Measurements from ENCODE around the gene CCDC110.
"Not testable (repeated sequence)": the region's sequence is repeated elsewhere in the genome, so short reads cannot be mapped to it uniquely, and the experiment has no call there.

The CCDC110 gene

GRCh38 chr4:185471235-185472102 is at the start of gene CCDC110:
Gene CCDC110, minus strand, starts transcription at chr4:185471733. Its CDS starts 50 bp downstream, at chr4:185471683.
- peak; percentile 95 for DNase-seq

GRCh38 chr4:185520119-185520518 is 48.6 kb upstream of the CCDC110 start:
- DNase-seq: no peak

GRCh38 chr4:185518494-185518893 is 47.0 kb upstream of the CCDC110 start:
- no peak for DNase-seq

DNA sequence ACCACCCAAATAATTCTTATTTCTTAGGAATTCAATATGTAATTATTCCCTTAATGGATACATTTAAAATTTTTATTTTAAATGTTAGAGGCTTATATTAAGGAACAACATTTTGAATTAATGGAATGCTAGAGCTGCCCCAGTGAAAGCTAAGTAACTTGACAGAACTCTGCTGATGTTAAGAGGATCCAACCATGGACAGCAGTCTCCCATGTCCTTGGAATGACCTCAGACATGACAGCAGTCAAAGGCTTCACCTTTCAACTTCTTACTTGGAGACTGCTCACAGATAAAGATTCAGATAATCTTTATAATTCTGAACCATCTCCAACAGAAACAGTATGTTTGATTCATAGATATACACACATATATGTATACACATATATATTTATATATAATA is 46.5 kb upstream of the CCDC110 start:
- no peak for DNase-seq

DNA sequence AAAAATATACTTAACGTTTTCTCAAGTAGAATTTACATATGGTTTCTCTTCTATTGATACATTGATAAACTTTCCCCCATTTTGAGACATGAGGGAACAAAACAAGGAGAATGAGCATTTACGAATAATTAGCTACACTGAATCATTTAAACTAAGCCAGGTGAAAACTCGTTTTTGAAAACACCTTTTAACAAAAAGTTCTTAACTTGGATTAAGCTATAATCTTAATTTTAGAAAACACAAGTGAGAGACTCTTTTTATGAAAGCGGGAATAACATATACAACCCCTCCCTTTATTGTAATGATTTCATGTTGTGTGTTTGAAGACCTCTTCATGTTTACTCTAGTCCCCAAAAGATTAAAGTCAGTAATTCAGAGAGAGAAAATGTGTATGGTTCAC is 43.7 kb upstream of the CCDC110 start:
- no peak for DNase-seq

GRCh38 chr4:185514182-185514697 is 42.7 kb upstream of the CCDC110 start:
- no peak for DNase-seq

GRCh38 chr4:185513489-185514181 is 42.1 kb upstream of the CCDC110 start:
- no peak for DNase-seq

GRCh38 chr4:185512516-185512915 is 41.0 kb upstream of the CCDC110 start:
- DNase-seq: no peak

DNA sequence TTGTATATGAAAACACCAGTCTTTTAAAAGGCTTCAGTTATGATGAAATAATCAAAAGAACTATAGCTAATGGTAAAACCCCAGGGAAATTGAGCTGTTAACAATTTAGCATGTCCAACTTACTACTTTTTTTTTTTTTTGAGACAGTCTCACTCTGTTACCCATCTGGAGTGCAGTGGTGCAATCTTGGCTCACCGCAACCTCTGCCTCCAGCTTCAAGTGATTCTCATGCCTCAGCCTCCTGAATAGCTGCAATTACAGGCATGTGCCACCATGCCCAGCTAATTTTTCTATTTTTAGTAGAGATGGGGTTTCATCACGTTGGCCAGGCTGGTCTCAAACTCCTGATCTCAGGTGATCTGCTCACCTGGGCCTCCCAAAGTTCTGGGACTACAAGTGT is 39.7 kb upstream of the CCDC110 start:
- DNase-seq: not testable (repeated sequence)

GRCh38 chr4:185510806-185511205 is 39.3 kb upstream of the CCDC110 start:
- DNase-seq: no peak

GRCh38 chr4:185508181-185508580 is 36.6 kb upstream of the CCDC110 start:
- no peak for DNase-seq

GRCh38 chr4:185506422-185506821 is 34.9 kb upstream of the CCDC110 start:
- no peak for DNase-seq

DNA sequence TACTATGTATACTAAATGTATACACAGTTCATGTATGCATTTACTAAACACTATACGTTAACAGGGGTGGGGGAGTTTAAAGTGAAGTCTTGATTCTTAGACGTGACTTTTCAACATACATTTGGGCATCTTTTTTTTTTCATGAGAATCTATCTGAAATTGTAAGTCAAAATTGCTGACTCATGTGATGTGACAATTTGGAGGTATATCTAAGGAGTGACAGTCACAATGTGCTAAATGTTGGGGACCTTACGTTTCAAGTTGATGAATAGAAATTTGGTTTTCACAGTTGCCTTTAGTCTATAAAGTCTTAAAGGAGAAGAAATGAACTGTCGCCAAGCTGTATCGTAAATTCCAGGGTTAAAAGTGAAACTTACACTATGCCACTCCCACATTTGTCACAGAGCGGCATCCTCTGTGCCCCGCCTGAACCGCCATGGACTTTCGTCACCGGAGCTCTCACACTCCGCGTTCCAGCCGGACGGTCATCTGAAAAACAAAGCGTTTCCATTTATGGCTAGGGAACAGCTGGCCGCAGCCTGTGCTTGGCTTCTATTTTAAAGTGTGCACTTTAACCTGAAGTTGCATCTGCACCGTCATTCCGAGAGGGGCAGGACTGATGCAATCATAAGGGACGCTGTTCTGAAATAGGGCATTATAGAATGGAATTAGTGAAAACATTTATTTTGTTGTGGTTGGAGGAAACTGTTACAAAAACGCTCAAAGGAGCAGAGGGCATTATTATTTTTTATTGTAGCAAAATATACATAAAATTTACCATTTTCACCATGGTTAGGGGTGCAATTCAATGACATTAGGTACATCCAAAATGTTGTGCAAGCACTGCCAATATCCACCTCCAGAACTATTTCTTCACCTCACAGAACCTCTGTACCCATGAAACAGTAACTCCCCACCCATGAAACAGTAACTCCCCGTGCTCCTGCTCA is 32.8 kb upstream of the CCDC110 start:
- no peak for DNase-seq

- no peak for DNase-seq
Observed at GRCh38 chr4:185502386-185502785, 30.9 kb upstream of the CCDC110 start.

DNA sequence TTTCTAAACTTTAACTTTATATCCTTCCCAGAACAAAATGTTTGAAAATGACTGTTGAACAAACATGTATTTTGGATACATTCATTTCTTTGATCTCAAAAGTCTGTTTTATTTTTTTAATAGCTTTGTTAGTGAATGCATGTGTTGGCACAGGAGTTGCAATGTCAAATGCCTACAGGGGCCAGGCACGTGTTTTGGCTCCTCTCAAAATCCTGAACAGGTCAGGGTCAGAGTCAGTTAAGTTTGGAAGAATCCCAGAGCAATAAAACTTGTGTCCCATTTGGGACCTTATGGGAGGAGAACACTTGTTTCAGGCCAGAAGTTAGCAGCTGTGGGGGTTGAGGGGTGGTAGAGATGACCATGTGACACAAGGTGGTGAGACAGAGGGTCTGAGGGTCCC is 29.0 kb upstream of the CCDC110 start:
- DNase-seq: no peak

GRCh38 chr4:185500035-185500434 is 28.5 kb upstream of the CCDC110 start:
- DNase-seq: no peak

GRCh38 chr4:185488650-185489049 is 17.1 kb upstream of the CCDC110 start:
- no peak for DNase-seq

DNA sequence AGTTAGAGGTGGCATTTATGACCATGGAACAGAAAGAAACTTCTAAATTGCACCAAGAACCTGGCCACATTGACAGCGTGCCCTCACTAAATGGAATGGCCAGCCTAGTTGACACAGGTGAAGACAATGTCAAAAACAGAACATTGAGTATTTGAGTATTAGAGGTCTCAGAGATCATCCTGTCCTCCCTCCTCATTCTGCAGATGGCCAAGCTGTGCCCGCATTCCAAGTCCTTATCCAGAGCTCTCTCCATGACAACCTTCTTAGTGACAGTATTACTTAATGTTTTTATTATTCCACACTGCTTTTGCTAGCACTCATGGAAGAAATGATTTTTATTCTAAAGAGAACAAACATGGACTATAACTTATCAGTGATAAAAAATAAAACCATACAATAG is 9.9 kb upstream of the CCDC110 start:
- DNase-seq: no peak

- DNase-seq: no peak
Observed at GRCh38 chr4:185480016-185480732, 8.6 kb upstream of the CCDC110 start.

DNA sequence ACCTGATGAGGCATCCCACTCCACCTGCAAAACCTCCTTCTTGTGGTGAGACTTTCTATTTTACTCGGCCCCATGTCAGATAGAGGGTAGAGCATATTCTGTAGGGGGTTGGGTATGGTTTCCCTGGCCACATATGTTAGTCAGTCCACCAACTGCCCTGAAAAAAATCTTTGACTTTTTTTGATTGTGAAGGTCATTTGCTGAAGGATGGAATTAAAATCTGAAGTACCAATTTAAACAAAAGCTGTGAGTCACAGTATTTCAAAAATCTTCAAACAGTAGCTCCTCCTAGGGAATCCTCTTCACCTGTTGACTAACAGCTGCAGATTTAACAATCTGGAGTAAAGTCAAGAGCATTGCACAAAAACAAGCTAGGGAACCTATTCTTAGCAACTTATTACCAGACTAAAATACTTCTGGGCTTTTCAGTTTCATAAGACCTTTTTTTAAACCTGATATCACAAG is 8.0 kb upstream of the CCDC110 start:
- DNase-seq: no peak

- DNase-seq: no peak
Observed at GRCh38 chr4:185473247-185473646, 1.7 kb upstream of the CCDC110 start.

DNA sequence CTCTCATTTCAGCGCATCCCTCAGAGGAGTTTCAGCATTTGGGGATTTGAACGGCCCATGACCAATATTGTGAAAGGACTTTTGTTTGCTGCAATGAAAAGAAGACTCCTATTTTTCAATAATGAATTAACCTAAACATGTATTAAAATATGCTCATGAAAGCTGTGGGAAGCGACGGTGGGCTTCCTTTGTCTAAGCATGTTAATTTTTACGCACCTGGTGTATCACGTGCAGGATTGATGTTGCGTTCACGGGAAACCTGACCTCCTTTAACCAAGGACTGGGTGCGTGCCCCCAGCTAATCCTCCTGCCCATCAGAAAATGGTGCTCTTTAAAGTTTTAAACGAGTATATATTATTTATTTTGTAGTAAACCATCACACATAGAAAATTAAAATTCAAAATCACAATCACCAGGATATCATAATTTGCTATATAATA is 590 bp upstream of the CCDC110 start:
- DNase-seq: no peak
